ENCODE data around the gene FRRS1L. TPM values are rescaled to one million over a fixed set of nuclear protein-coding genes. Genes with fewer than 3 reads are reported as not detected.

FRRS1L gene
- total RNA-seq, 1 donor from 2014 or later = 7.2 TPM

- Mint-ChIP-seq H3K27me3 (peaks cover 6% of the 10 kb centered on the region), H3K4me1 (ENCODE audit: unreplicated experiment) (no peaks in the 10 kb centered on the region), H3K27ac (no peak overlapping the region), H3K4me3 (no peak overlapping the region), H3K9me3 (no peaks in the 10 kb centered on the region), H3K36me3 (no peaks in the 10 kb centered on the region)
- TF ChIP-seq CTCF (conservative IDR thresholded peaks at IDR 0.05) = no peak
- DNase-seq (ENCODE audit: extremely low spot score, unreplicated experiment) = no peak
Measured at GRCh38 chr9:109193974-109194556, 27.0 kb upstream of the FRRS1L start.

GRCh38 chr9:109192732-109193361, 25.8 kb upstream of the FRRS1L start:
- H3K4me1 Mint-ChIP-seq (ENCODE audit: unreplicated experiment) = peaks cover 4% of the 10 kb centered on the region
- no peak for DNase-seq (ENCODE audit: extremely low spot score, unreplicated experiment)
- no peaks in the 10 kb centered on the region for H3K9me3 Mint-ChIP-seq
- TF ChIP-seq CTCF (conservative IDR thresholded peaks at IDR 0.05) = peak; percentile 56
- no peak overlapping the region for H3K4me3 Mint-ChIP-seq
- H3K27ac Mint-ChIP-seq = no peak overlapping the region
- no peaks in the 10 kb centered on the region for H3K36me3 Mint-ChIP-seq
- peaks cover 6% of the 10 kb centered on the region for H3K27me3 Mint-ChIP-seq

GRCh38 chr9:109191746-109192145, 24.7 kb upstream of the FRRS1L start:
- DNase-seq (ENCODE audit: extremely low spot score, unreplicated experiment) = no peak
- no peak overlapping the region for H3K4me3 Mint-ChIP-seq
- no peak for TF ChIP-seq CTCF (conservative IDR thresholded peaks at IDR 0.05)
- peaks cover 6% of the 10 kb centered on the region for H3K27me3 Mint-ChIP-seq
- H3K36me3 Mint-ChIP-seq = no peaks in the 10 kb centered on the region
- no peaks in the 10 kb centered on the region for H3K9me3 Mint-ChIP-seq
- H3K27ac Mint-ChIP-seq = no peak overlapping the region
- peaks cover 10% of the 10 kb centered on the region for H3K4me1 Mint-ChIP-seq (ENCODE audit: unreplicated experiment)

- Mint-ChIP-seq H3K27ac (no peak overlapping the region), H3K9me3 (no peaks in the 10 kb centered on the region), H3K27me3 (peaks cover 6% of the 10 kb centered on the region), H3K36me3 (no peaks in the 10 kb centered on the region), H3K4me1 (ENCODE audit: unreplicated experiment) (peaks cover 10% of the 10 kb centered on the region), H3K4me3 (no peak overlapping the region)
- no peak for TF ChIP-seq CTCF (conservative IDR thresholded peaks at IDR 0.05)
- no peak for DNase-seq (ENCODE audit: extremely low spot score, unreplicated experiment)
Measured at GRCh38 chr9:109190151-109190550, 23.1 kb upstream of the FRRS1L start.

- H3K9me3 Mint-ChIP-seq = no peaks in the 10 kb centered on the region
- H3K27me3 Mint-ChIP-seq = no peaks in the 10 kb centered on the region
- peaks cover 10% of the 10 kb centered on the region for H3K4me1 Mint-ChIP-seq (ENCODE audit: unreplicated experiment)
- no peaks in the 10 kb centered on the region for H3K36me3 Mint-ChIP-seq
- no peak overlapping the region for H3K4me3 Mint-ChIP-seq
- H3K27ac Mint-ChIP-seq = no peak overlapping the region
- TF ChIP-seq CTCF (conservative IDR thresholded peaks at IDR 0.05) = no peak
- DNase-seq (ENCODE audit: extremely low spot score, unreplicated experiment) = no peak
Measured at GRCh38 chr9:109186857-109187520, 19.9 kb upstream of the FRRS1L start.
